GM19193 (cell line): ENCODE results near the gene SDHA.

Source experiments
- POLR2A ChIP-seq: IDR thresholded peaks from 4 replicates; pipeline ENCODE4 v1.6.1; 2011; ENCODE audit not compliant: insufficient read depth, insufficient read length; ENCODE audit errors: extremely low read depth

Gene SDHA

GRCh38 chr5:200985-201384, 17.1 kb upstream of the SDHA start:
- TF ChIP-seq POLR2A: no peak

- TF ChIP-seq POLR2A: no peak
Observed at GRCh38 chr5:201672-202071, 16.4 kb upstream of the SDHA start.

- no peak for TF ChIP-seq POLR2A
Observed at GRCh38 chr5:203246-203930, 14.7 kb upstream of the SDHA start.

GRCh38 chr5:204001-204400, 14.1 kb upstream of the SDHA start:
- no peak for TF ChIP-seq POLR2A

- TF ChIP-seq POLR2A: no peak
Observed at GRCh38 chr5:204462-204861, 13.7 kb upstream of the SDHA start.

- no peak for TF ChIP-seq POLR2A
Observed at GRCh38 chr5:204966-205670, 13.0 kb upstream of the SDHA start.

GRCh38 chr5:206406-206805, 11.7 kb upstream of the SDHA start:
- TF ChIP-seq POLR2A: no peak

GRCh38 chr5:206927-207536, 11.1 kb upstream of the SDHA start:
- TF ChIP-seq POLR2A: no peak

- TF ChIP-seq POLR2A: no peak
Observed at GRCh38 chr5:207599-207998, 10.5 kb upstream of the SDHA start.

GRCh38 chr5:208449-209114, 9.5 kb upstream of the SDHA start:
- TF ChIP-seq POLR2A: no peak

- no peak for TF ChIP-seq POLR2A
Observed at GRCh38 chr5:213803-214395, 4.2 kb upstream of the SDHA start.

GRCh38 chr5:218457-219291, 554 bp downstream of the SDHA start:
- no peak for TF ChIP-seq POLR2A

GRCh38 chr5:219460-219863, 1.3 kb downstream of the SDHA start:
- TF ChIP-seq POLR2A: no peak

GRCh38 chr5:219991-220390, 1.9 kb downstream of the SDHA start:
- TF ChIP-seq POLR2A: no peak
